ENCODE results near the gene RECQL5. TPM values are rescaled to one million over a fixed set of nuclear protein-coding genes. Genes with fewer than 3 reads are reported as not detected.

Gene RECQL5
- total RNA-seq, 3 donors from 2014 or later = 29.3 to 41.9 (median 30.1) TPM

DNA sequence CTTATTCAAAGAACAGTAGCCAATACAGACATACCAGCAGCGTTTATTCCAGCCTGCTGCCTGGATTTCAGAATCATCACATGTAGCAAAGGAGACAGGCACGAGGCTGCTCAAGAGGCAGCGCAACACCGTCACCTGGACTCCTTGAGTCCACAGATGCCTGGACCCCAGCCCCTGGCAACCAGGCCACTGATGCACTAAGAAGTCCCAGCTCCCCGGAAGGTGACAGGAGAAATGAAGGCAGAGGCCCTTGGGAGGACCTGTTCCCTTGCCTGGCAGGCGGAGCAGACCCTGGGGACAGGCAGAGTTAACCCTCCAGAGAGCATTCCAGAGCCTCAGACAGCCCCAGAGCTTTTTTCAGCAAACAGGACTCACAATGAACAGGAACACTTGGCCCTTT is 17.3 kb downstream of the RECQL5 start:
- Histone ChIP-seq H3K4me3 (no peak overlapping the region), H3K4me1 (ENCODE audit: low read depth) (peaks cover 18% of the 10 kb centered on the region), H3K36me3 (ENCODE audit: low read depth) (peaks cover 4% of the 10 kb centered on the region), H3K9me3 (no peaks in the 10 kb centered on the region)
- TF ChIP-seq, protein P1, sequence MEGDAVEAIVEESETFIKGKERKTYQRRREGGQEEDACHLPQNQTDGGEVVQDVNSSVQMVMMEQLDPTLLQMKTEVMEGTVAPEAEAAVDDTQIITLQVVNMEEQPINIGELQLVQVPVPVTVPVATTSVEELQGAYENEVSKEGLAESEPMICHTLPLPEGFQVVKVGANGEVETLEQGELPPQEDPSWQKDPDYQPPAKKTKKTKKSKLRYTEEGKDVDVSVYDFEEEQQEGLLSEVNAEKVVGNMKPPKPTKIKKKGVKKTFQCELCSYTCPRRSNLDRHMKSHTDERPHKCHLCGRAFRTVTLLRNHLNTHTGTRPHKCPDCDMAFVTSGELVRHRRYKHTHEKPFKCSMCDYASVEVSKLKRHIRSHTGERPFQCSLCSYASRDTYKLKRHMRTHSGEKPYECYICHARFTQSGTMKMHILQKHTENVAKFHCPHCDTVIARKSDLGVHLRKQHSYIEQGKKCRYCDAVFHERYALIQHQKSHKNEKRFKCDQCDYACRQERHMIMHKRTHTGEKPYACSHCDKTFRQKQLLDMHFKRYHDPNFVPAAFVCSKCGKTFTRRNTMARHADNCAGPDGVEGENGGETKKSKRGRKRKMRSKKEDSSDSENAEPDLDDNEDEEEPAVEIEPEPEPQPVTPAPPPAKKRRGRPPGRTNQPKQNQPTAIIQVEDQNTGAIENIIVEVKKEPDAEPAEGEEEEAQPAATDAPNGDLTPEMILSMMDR (IDR thresholded peaks at IDR 0.05) = no peak
- ATAC-seq = no peak
- intact Hi-C loops (cut with DNase I, micrococcal nuclease) = no loop called here
- DNase-seq = peak in 1 of 3 donors; percentile 46

GRCh38 chr17:75647921-75648320 is 19.0 kb downstream of the RECQL5 start:
- Histone ChIP-seq H3K4me1 (ENCODE audit: low read depth) (peaks cover 23% of the 10 kb centered on the region), H3K9me3 (no peaks in the 10 kb centered on the region), H3K36me3 (ENCODE audit: low read depth) (peaks cover 4% of the 10 kb centered on the region), H3K4me3 (no peak overlapping the region)
- no peak for ATAC-seq
- peak in 1 of 3 donors; percentile 19 for DNase-seq
- intact Hi-C loops (cut with DNase I, micrococcal nuclease) = no loop called here
- TF ChIP-seq, protein P1 (IDR thresholded peaks at IDR 0.05) = no peak

DNA sequence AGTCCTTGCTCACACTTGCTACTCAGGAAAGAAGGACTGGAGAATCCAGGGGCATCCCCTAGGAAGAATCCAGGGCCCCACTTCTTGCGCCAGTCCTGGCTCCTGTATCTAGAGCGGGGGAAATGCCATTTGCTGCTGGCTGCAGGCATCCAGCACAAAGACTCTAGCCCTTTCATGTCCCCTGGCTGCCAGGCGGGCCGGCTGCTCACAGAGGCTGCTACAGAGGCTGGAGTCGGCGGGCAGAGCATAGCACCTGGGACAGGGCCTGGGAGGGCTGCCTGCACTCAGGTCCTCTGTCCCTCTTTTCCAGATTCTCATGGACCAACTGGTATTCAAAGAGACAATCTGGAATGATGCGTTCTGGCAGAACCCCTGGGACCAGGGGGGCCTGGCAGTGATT is 19.9 kb downstream of the RECQL5 start:
- intact Hi-C loops (cut with DNase I, micrococcal nuclease) = no loop called here
- Histone ChIP-seq H3K9me3 (no peaks in the 10 kb centered on the region), H3K36me3 (ENCODE audit: low read depth) (peaks cover 4% of the 10 kb centered on the region), H3K4me3 (no peak overlapping the region), H3K4me1 (ENCODE audit: low read depth) (peaks cover 28% of the 10 kb centered on the region)
- TF ChIP-seq, protein P1 (IDR thresholded peaks at IDR 0.05) = no peak
- DNase-seq (peak in 1 of 3 donors; percentile 34), ATAC-seq (no peak)

DNA sequence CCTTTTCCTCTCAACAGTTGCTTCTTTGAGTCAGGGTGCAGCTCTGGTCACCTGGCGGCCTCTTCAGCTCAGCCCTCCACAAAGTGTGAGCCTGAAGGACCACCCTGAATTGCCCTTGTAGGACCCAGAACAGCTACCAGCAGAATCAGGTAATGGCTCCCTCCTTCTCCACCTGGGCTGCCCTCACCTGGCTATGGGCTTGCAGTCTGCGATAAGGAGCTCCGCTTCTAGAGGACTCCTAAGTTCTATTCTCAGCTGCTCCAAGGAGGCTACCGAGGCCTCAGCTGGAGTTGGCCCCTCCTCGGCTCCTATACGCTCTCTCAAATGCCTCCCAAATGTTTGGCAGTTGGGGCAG is 20.3 kb downstream of the RECQL5 start:
- TF ChIP-seq, protein P1 (IDR thresholded peaks at IDR 0.05) = no peak
- ATAC-seq (no peak), DNase-seq (peak in 1 of 3 donors; percentile 17)
- Histone ChIP-seq H3K36me3 (ENCODE audit: low read depth) (peaks cover 4% of the 10 kb centered on the region), H3K4me3 (no peak overlapping the region), H3K4me1 (ENCODE audit: low read depth) (peaks cover 28% of the 10 kb centered on the region), H3K9me3 (no peaks in the 10 kb centered on the region)
- intact Hi-C loops (cut with DNase I, micrococcal nuclease) = no loop called here

GRCh38 chr17:75645889-75646637 is 20.9 kb downstream of the RECQL5 start:
- no peaks in the 10 kb centered on the region for H3K9me3 ChIP-seq
- ATAC-seq = peak; percentile 86
- DNase-seq = peak; percentile 88 to 92 (median 89)
- peaks cover 28% of the 10 kb centered on the region for H3K4me1 ChIP-seq (ENCODE audit: low read depth)
- H3K4me3 ChIP-seq = no peak overlapping the region
- intact Hi-C loops (cut with DNase I, micrococcal nuclease) = no loop called here
- peaks cover 4% of the 10 kb centered on the region for H3K36me3 ChIP-seq (ENCODE audit: low read depth)
- TF ChIP-seq, protein P1 (IDR thresholded peaks at IDR 0.05) = no peak
